ENCODE data around the gene CHMP1A.

Gene CHMP1A

GRCh38 chr16:89646270-89646669 is 11.2 kb downstream of the CHMP1A start:
- no peak for TF ChIP-seq CTCF (IDR thresholded peaks at IDR 0.05; ENCODE audit: extremely low read depth, insufficient read depth, missing control alignments)
- in situ Hi-C loops (cut with MboI; ENCODE audit: low pct_unique_long_range_greater_than_20kb, low sequenced_read_pairs, unreplicated experiment) = no loop called here
- DNase-seq (ENCODE audit: low spot score) = no peak

GRCh38 chr16:89645122-89645521 is 12.4 kb downstream of the CHMP1A start:
- in situ Hi-C loops (cut with MboI; ENCODE audit: low pct_unique_long_range_greater_than_20kb, low sequenced_read_pairs, unreplicated experiment) = no loop called here
- no peak for DNase-seq (ENCODE audit: low spot score)
- TF ChIP-seq CTCF (IDR thresholded peaks at IDR 0.05; ENCODE audit: extremely low read depth, insufficient read depth, missing control alignments) = no peak

GRCh38 chr16:89643769-89644300 is 13.7 kb downstream of the CHMP1A start:
- DNase-seq (ENCODE audit: low spot score) = no peak
- in situ Hi-C loops (cut with MboI; ENCODE audit: low pct_unique_long_range_greater_than_20kb, low sequenced_read_pairs, unreplicated experiment) = no loop called here
- TF ChIP-seq CTCF (IDR thresholded peaks at IDR 0.05; ENCODE audit: extremely low read depth, insufficient read depth, missing control alignments) = no peak

- TF ChIP-seq CTCF (IDR thresholded peaks at IDR 0.05; ENCODE audit: extremely low read depth, insufficient read depth, missing control alignments) = no peak
- no peak for DNase-seq (ENCODE audit: low spot score)
- in situ Hi-C loops (cut with MboI; ENCODE audit: low pct_unique_long_range_greater_than_20kb, low sequenced_read_pairs, unreplicated experiment) = no loop called here
Measured at GRCh38 chr16:89642574-89642973, 14.9 kb downstream of the CHMP1A start.

GRCh38 chr16:89641458-89642119 is 15.9 kb downstream of the CHMP1A start:
- DNase-seq (ENCODE audit: low spot score) = no peak
- no peak for TF ChIP-seq CTCF (IDR thresholded peaks at IDR 0.05; ENCODE audit: extremely low read depth, insufficient read depth, missing control alignments)
- in situ Hi-C loops (cut with MboI; ENCODE audit: low pct_unique_long_range_greater_than_20kb, low sequenced_read_pairs, unreplicated experiment) = no loop called here

- DNase-seq (ENCODE audit: low spot score) = no peak
- no peak for TF ChIP-seq CTCF (IDR thresholded peaks at IDR 0.05; ENCODE audit: extremely low read depth, insufficient read depth, missing control alignments)
- in situ Hi-C loops (cut with MboI; ENCODE audit: low pct_unique_long_range_greater_than_20kb, low sequenced_read_pairs, unreplicated experiment) = no loop called here
Measured at GRCh38 chr16:89639385-89639784, 18.1 kb downstream of the CHMP1A start.
